Measurements from ENCODE around the gene AGPS. TPM values are rescaled to one million over a fixed set of nuclear protein-coding genes. Genes with fewer than 3 reads are reported as not detected.

Gene AGPS
- total and polyA plus RNA-seq, 10 of the 15 experiments (the other 5 are each of a cell fraction or from before 2014, with no cell fraction given) = 7.9 to 54.2 (median 38.7) TPM

DNA sequence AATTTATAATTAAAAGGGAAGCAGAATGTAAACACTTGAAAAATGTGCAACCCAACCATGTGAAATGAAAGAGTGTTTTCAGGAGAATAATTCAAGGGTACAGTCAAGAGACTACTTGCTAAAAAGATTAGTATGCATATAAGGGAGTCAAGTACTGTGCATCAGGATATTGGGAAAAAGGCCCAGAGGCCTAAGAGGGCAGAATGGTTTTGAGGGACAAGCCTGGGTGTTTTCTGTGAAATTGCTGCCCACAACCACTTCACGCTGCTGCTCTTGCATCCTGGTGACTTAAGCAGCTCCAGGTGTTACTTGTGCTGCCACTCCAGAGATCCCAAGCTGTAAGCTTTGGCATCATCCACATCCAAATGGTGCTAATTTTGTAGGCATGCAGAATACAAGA lies 165.2 kb downstream of the AGPS start (continued):
- no peak for TF ChIP-seq ESRRA (IDR thresholded peaks at IDR 0.05; ENCODE audit: low read length)
- no peak for TF ChIP-seq RAD21 (IDR thresholded peaks at IDR 0.05; ENCODE audit: insufficient read depth, low read depth, low read length)
- TF ChIP-seq FOXK2 (IDR thresholded peaks at IDR 0.05) = no peak
- no peak for TF ChIP-seq POLR2AphosphoS2 (IDR thresholded peaks at IDR 0.05; ENCODE audit: low read depth, low read length)
- no peak for TF ChIP-seq TCF7 (IDR thresholded peaks at IDR 0.05; ENCODE audit: borderline replicate concordance)
- no peak for TF ChIP-seq USF1 (IDR thresholded peaks at IDR 0.05; ENCODE audit: borderline replicate concordance, extremely low read length, insufficient read depth, low read depth, low read length)
- no peak for TF ChIP-seq CUX1 (IDR thresholded peaks at IDR 0.05; ENCODE audit: insufficient replicate concordance, low read depth, low read length)
- no peak for TF ChIP-seq SMAD1 (IDR thresholded peaks at IDR 0.05; ENCODE audit: low read depth, partially characterized antibody)
- no peak for TF ChIP-seq NRF1 (conservative IDR thresholded peaks at IDR 0.05; ENCODE audit: low read depth, low read length)
- TF ChIP-seq RBBP5 (conservative IDR thresholded peaks at IDR 0.05) = no peak
- no peak for TF ChIP-seq ASH2L (IDR thresholded peaks at IDR 0.05; ENCODE audit: borderline replicate concordance, low read depth)
- no peak for TF ChIP-seq RCOR1 (conservative IDR thresholded peaks at IDR 0.05; ENCODE audit: low read depth, low read length)
- no peak for TF ChIP-seq YY1 (IDR thresholded peaks at IDR 0.05; ENCODE audit: low read depth, low read length)
